ENCODE results near the gene SCAI.

Gene SCAI

DNA sequence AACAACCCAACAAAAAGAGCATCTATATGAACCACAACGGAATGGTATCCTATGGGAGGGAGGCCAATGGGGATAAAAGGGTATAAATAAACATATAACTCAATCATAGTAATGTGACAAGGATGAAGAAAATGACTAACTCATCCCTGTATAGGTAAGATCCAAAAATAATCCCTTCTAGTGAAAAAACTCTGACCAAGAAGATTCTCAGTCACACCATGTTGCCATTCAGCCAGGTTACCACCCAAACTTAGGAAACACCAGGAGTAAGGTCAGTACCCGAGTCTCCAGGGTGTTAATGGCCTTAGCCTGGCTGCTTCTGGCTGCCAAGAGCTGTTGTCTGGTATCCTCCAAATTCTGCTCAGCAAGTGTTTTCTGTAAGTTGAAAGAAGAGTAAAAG, 235.2 kb downstream of the SCAI start:
- Histone ChIP-seq H3K27ac (ENCODE audit: poor library complexity, severe bottlenecking) (no peak overlapping the region), H3K4me1 (ENCODE audit: insufficient read depth, poor library complexity, severe bottlenecking) (no peaks in the 10 kb centered on the region), H3K4me3 (ENCODE audit: severe bottlenecking) (no peak overlapping the region), H3K27me3 (ENCODE audit: insufficient read depth, poor library complexity, severe bottlenecking) (no peaks in the 10 kb centered on the region), H3K9me3 (ENCODE audit: severe bottlenecking) (no peaks in the 10 kb centered on the region), H3K36me3 (ENCODE audit: low read depth) (peaks cover 30% of the 10 kb centered on the region)
- no peak for ATAC-seq (ENCODE audit: low read depth)
- DNase-seq (ENCODE audit: low spot score) = no peak
- TF ChIP-seq, protein P1, sequence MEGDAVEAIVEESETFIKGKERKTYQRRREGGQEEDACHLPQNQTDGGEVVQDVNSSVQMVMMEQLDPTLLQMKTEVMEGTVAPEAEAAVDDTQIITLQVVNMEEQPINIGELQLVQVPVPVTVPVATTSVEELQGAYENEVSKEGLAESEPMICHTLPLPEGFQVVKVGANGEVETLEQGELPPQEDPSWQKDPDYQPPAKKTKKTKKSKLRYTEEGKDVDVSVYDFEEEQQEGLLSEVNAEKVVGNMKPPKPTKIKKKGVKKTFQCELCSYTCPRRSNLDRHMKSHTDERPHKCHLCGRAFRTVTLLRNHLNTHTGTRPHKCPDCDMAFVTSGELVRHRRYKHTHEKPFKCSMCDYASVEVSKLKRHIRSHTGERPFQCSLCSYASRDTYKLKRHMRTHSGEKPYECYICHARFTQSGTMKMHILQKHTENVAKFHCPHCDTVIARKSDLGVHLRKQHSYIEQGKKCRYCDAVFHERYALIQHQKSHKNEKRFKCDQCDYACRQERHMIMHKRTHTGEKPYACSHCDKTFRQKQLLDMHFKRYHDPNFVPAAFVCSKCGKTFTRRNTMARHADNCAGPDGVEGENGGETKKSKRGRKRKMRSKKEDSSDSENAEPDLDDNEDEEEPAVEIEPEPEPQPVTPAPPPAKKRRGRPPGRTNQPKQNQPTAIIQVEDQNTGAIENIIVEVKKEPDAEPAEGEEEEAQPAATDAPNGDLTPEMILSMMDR (IDR thresholded peaks at IDR 0.05; ENCODE audit: poor library complexity, severe bottlenecking) = no peak

DNA sequence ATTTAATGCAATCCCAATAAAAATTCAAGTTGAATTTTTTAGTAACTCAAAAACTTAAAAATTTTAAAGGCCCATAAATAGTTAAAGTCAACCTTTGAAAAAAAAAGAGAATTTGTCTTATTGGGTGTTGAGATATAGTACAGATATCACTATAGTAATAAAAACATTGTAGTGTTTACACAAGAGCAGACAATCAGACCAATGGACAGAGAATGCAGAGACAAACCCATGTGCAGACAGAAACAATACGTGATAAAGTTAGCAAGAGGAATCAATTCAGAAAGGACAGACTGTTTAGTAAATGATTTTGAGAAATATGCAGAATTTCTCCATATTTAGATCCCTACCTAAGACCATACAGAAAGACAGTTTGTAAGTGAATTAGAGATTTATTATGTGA, 236.4 kb downstream of the SCAI start:
- TF ChIP-seq, protein P1 (IDR thresholded peaks at IDR 0.05; ENCODE audit: poor library complexity, severe bottlenecking) = no peak
- H3K4me1 ChIP-seq (ENCODE audit: insufficient read depth, poor library complexity, severe bottlenecking) = peaks cover under 1% of the 10 kb centered on the region
- no peaks in the 10 kb centered on the region for H3K9me3 ChIP-seq (ENCODE audit: severe bottlenecking)
- no peak for ATAC-seq (ENCODE audit: low read depth)
- peaks cover 33% of the 10 kb centered on the region for H3K36me3 ChIP-seq (ENCODE audit: low read depth)
- DNase-seq (ENCODE audit: low spot score) = no peak
- H3K27me3 ChIP-seq (ENCODE audit: insufficient read depth, poor library complexity, severe bottlenecking) = no peaks in the 10 kb centered on the region
- H3K4me3 ChIP-seq (ENCODE audit: severe bottlenecking) = no peak overlapping the region
- H3K27ac ChIP-seq (ENCODE audit: poor library complexity, severe bottlenecking) = no peak overlapping the region

DNA sequence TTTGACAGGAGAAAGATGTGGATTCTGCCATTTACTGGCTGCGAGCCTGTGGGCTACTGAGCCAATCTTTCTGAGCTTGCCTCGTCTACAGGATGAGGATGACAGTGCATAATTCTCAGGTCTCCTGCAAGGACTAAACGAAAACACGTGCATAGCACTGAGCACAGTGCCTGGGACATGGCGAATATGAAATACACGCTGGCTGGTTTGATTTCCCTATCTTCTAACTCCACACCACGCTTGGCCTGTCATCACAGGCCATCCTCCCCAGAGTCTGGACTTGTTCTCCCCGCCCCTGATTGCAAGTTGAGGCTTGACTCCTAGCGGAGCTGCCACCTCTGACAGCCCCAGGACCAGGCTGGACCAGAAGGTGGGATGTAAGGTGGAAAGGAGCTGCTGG, 243.5 kb downstream of the SCAI start:
- H3K4me1 ChIP-seq (ENCODE audit: insufficient read depth, poor library complexity, severe bottlenecking) = peaks cover 7% of the 10 kb centered on the region
- no peaks in the 10 kb centered on the region for H3K27me3 ChIP-seq (ENCODE audit: insufficient read depth, poor library complexity, severe bottlenecking)
- TF ChIP-seq, protein P1 (IDR thresholded peaks at IDR 0.05; ENCODE audit: poor library complexity, severe bottlenecking) = no peak
- ATAC-seq (ENCODE audit: low read depth) (peak; percentile 35; the same call in 1 of the 3 replicates), DNase-seq (ENCODE audit: low spot score) (no peak)
- no peak overlapping the region for H3K4me3 ChIP-seq (ENCODE audit: severe bottlenecking)
- no peaks in the 10 kb centered on the region for H3K9me3 ChIP-seq (ENCODE audit: severe bottlenecking)
- peaks cover 32% of the 10 kb centered on the region for H3K36me3 ChIP-seq (ENCODE audit: low read depth)
- no peak overlapping the region for H3K27ac ChIP-seq (ENCODE audit: poor library complexity, severe bottlenecking)

DNA sequence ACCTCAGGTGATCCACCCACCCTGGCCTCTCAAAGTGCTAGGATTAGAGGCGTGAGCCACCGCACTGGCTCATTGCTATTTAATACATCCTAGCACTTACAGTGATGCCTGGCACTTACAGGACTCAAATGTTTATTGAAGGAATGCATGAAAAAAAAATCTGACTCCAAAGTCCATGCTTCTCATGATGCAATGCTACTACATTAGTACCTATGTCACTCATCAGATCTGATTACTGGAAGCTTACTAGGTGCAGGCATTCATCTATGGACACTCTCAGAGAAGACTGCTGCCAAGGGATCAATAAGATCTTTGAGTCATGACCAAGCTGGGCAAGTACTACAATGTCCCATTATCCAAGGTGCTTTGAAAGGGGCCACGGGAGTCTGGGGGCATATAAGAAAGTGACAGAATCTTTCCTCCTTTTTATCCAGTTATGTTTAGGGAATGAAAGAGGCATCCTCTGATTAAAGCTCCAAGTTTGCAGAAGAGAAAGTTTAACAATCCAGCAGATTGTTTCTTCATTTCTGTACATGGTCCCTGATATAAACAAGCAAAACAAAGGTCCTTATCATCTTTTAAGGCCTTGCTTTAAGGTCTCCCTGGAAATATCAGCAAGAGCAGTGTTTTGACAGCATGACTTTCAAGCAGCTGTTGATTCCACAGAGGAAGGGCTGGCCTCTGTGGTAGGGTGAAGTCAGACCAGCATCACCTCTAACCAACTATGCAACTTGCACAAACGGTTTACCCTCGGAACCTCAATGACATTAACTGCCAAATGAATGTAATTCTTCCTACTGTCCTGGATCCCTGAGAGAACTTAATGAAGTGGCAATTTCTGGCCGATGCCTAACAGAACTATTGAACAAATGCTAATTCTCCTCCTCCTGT, 245.5 kb downstream of the SCAI start:
- TF ChIP-seq, protein P1 (IDR thresholded peaks at IDR 0.05; ENCODE audit: poor library complexity, severe bottlenecking) = no peak
- H3K9me3 ChIP-seq (ENCODE audit: severe bottlenecking) = no peaks in the 10 kb centered on the region
- no peak for DNase-seq (ENCODE audit: low spot score)
- no peak for ATAC-seq (ENCODE audit: low read depth)
- no peak overlapping the region for H3K27ac ChIP-seq (ENCODE audit: poor library complexity, severe bottlenecking)
- no peaks in the 10 kb centered on the region for H3K27me3 ChIP-seq (ENCODE audit: insufficient read depth, poor library complexity, severe bottlenecking)
- H3K36me3 ChIP-seq (ENCODE audit: low read depth) = peaks cover 47% of the 10 kb centered on the region
- peaks cover 7% of the 10 kb centered on the region for H3K4me1 ChIP-seq (ENCODE audit: insufficient read depth, poor library complexity, severe bottlenecking)
- no peak overlapping the region for H3K4me3 ChIP-seq (ENCODE audit: severe bottlenecking)

DNA sequence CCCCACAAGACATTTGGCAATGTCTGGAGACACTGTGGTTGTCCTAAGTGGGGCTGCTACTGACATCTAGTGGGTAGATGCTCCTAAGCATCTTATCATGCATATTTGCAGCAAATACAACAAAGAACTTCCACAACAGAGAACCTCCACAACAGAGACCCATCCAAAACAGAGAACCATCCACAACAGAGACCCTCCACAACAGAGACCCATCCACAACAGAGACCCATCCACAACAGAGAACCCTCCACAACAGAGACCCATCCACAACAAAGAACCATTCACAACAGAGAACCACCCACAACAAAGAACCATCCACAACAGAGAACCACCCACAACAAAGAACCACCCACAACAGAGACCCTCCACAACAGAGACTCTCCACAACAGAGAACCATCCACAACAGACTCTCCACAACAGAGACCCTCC, 248.6 kb downstream of the SCAI start:
- peak; percentile 69; the same call in 1 of the 3 replicates for ATAC-seq (ENCODE audit: low read depth)
- Histone ChIP-seq H3K27me3 (ENCODE audit: insufficient read depth, poor library complexity, severe bottlenecking) (no peaks in the 10 kb centered on the region), H3K36me3 (ENCODE audit: low read depth) (peaks cover 50% of the 10 kb centered on the region), H3K9me3 (ENCODE audit: severe bottlenecking) (no peaks in the 10 kb centered on the region), H3K4me3 (ENCODE audit: severe bottlenecking) (no peak overlapping the region), H3K27ac (ENCODE audit: poor library complexity, severe bottlenecking) (no peak overlapping the region), H3K4me1 (ENCODE audit: insufficient read depth, poor library complexity, severe bottlenecking) (no peaks in the 10 kb centered on the region)
- DNase-seq (ENCODE audit: low spot score) = no peak
- TF ChIP-seq, protein P1 (IDR thresholded peaks at IDR 0.05; ENCODE audit: poor library complexity, severe bottlenecking) = peak; percentile 41

Data from RWPE2 (cell line).